ENCODE measurements around the gene FREM2.

The FREM2 gene

DNA sequence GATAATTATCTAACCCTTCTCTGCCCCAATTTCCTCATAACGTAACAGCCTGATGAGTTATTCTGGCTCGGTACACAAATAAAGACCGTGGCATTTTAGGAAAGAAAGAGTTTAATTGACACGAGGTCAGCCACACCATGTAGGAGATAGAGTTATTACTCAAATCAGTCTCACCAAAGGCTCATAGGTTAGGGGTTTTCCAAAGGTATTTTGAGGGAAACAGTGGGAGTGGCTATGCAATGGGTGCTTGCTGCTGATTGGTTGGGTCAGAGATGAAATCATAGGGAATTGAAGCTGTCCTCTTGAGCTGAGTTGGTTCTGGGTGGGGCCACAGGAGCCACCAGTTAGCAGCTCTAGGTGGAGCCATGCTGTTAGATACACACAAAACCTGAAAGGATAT lies 137.5 kb downstream of the FREM2 start:
- in situ Hi-C loops (cut with MboI; ENCODE audit: low sequenced_read_pairs) = no loop called here

DNA sequence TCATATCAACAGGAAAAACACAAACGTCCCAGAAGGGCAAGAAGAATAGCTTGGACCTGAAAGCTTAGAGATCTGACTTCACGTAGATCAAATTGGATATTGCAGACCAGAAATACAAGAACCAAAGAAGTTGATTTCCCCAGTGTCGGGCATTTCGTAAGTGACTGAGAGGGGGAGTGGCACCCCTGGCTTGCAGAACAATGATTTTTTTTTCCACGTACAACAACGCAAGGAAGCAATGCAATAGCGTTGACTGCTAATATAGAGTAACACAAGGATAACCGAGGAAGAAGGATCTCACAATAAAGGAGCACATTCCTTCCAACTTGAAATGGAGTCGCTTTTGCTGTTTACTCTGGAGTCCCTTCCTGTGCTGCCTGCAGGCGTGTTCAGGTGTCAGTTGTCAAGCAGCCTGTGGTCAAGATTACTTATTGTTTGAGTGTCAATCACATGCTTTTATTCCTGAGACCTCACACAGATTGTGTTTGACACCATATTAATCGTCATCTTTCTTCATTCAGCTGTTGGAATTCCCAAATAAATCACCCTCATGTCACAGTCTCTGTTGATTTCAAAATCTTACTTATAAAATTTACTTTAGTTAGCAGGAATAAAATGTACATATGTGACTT lies 139.4 kb downstream of the FREM2 start:
- in situ Hi-C loops (cut with MboI; ENCODE audit: low sequenced_read_pairs) = no loop called here

DNA sequence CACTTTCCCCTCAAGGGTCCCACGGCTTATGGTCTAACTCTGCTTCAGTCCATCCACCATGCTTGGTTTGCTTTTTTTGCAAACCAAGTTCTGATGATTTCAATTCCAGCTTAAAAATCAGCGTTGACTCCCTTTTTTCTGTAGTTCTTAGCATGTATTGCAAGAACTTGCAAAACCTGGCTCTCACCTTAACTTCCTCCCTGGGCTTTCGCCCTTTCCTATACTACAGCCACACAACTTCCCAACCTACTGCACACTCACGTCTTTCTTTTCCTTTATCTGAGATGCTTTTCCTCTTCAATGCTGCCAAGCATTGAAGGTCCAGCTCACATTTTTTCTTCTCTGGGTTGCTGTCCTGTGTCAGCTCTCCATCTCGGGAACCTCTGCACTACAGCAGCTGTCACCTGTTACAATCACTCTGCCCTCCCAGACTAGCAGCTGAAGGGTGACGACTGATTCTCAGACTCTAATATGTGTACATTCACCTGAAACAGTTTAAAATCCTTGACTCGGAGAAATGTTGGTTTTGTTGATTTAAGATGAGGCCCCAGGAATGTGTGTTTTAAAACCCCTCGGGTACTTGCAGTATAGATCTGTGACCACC lies 143.7 kb downstream of the FREM2 start:
- in situ Hi-C loops (cut with MboI; ENCODE audit: low sequenced_read_pairs) = no loop called here

DNA sequence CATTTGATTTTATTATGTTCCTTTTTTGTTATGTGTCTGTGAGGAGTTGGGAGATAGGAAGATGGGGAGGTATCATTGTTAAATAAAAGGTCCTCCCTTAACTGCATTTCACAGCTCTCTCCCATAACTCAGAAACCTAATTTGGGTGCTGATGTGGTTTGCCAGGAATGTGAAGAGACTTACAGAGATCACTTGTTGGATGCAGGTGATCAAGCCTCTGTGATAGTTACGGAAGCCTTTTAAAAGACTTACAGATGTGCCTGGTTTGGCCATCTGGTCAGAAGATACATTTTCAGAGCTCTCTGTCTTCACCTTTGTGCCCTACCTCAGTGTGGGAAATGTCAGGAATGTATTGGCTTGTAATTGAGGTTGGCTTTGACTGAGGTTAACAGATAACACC lies 157.7 kb downstream of the FREM2 start:
- in situ Hi-C loops (cut with MboI; ENCODE audit: low sequenced_read_pairs) = no loop called here

DNA sequence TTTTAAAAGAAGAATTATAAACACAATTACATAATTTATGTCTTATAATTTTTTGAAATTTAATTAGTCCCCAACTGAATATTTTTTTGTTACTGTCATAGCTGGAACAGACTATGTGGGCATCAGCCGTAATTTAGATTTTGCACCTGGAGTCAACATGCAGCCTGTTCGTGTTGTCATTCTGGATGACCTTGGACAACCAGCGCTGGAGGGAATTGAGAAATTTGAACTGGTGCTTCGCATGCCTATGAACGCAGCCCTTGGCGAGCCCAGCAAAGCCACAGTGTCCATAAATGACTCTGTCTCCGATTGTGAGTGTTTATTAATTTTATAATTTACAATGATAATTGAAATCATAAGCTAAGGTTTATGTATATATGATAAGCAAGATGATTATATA lies 161.5 kb downstream of the FREM2 start:
- in situ Hi-C loops (cut with MboI; ENCODE audit: low sequenced_read_pairs) = no loop called here

DNA sequence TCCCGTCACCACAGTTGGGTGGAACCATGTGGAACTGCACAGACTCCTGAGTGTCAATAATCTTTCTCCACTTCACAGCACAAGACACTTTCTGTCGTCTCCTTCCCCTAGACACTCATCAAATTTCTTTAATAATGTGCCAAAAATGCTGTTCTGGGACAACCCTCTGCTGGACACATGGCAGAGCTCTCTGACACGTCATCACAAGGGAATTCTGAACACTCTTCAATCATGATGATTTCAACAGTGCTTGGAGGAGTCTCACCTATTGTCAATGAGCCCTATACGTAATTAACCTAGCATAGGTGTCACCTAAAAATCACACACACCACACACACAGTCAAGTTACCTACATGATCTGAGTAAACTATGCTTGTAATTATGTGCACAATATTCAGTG lies 162.4 kb downstream of the FREM2 start:
- in situ Hi-C loops (cut with MboI; ENCODE audit: low sequenced_read_pairs) = no loop called here

DNA sequence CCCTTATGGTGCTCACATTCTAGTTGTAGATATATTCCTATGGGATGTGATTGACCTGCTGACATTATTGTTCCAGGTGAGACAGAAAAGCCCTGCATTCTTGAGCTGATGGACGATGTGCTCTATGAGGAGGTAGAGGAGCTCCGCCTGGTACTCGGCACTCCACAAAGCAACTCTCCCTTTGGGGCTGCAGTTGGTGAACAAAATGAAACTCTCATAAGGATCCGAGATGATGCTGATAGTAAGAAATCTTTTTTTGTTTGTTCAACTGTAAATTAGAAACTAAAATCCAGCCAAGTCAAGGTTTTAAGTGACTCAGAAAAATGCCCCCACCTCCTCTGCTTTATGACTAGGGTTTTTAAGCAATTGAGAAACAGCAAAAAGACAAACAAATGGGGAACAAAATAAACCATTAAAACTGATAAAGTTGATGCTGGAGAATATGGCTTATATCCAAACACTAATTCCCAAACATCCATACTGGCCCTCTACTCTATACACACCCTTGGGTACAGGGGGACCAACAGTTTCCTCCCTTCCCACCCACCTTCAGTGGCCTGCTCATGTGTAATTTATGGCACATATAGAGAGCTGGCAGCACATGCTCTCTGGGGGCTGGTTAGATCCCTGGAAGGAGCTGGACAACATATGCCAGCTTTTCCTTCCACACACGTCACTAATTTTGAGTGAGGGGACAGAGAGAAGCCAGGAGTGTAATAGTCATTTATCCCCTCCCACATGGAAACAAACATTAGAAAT lies 164.2 kb downstream of the FREM2 start:
- in situ Hi-C loops (cut with MboI; ENCODE audit: low sequenced_read_pairs) = no loop called here

DNA sequence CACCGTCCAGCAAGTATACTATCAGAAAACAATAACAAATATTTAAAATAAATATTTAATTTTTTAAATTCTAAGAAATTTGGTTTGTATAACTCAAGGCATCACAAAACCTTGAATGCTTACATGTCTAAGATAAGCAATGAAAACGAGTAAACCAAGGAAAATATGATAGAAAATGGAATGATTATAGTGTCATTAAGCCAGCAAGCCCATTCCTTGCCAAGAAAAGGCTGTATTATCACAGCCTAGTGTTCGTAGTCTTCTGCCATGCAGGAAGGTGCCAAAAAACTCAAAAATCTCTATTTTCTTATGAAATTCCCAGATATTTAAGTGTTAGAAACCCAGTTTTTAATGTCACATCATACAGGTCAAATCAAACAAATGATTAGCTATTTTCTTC lies 167.3 kb downstream of the FREM2 start:
- in situ Hi-C loops (cut with MboI; ENCODE audit: low sequenced_read_pairs) = no loop called here

DNA sequence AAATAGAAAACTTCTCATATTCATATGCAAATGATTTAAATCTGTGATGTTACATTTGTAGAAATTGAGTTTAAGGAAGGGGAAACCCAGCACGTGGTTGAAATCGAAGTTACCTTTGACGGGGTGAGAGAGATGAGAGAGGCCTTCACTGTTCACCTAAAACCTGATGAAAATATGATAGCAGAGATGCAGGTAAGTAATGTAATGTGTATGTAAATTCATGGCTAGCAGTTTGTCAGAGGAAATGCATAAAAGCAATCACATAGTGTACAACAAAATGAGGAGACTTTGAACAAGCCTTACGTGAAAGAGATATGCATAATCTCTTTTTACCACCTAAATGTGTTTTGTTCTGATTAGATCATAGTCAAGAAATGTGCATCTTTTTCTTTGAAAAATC lies 169.2 kb downstream of the FREM2 start:
- in situ Hi-C loops (cut with MboI; ENCODE audit: low sequenced_read_pairs) = no loop called here

DNA sequence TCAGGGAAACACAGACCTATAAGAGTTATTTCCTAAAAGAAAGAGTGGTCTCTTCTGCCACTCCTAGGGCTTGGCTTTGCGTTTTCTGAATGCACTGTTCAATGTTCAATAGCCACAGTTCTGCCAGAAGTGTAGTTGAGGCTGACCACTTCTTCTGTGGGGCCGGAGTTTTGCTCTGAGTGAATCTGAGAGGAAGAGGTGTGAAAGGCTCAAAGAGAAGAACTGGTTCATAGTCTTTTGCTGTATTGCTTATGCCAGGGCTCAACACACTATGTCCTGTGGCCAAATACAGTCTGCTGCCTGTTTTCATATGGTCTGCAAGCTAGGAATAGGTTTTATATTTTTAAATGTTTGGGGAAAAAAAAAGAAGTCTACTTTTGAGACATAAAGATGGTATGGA lies 175.6 kb downstream of the FREM2 start:
- in situ Hi-C loops (cut with MboI; ENCODE audit: low sequenced_read_pairs) = no loop called here

DNA sequence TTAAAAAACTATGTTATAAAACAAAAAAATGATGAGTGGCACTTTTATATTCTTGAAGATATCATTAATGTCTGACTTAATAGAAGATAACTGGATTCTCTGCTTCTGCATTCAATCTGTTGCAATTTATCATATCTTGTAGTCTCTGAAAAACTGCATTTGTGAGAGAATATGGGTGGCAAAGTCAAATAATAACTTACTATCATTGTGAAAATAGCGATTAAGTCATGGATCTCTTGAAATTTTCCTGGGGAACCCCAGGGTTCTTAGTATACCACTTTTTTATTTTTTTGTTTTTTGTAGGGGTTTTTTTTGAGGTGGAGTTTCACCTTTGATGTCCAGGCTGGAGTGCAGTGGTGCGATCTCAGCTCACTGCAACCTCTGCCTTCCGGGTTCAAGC lies 176.7 kb downstream of the FREM2 start:
- in situ Hi-C loops (cut with MboI; ENCODE audit: low sequenced_read_pairs) = no loop called here

DNA sequence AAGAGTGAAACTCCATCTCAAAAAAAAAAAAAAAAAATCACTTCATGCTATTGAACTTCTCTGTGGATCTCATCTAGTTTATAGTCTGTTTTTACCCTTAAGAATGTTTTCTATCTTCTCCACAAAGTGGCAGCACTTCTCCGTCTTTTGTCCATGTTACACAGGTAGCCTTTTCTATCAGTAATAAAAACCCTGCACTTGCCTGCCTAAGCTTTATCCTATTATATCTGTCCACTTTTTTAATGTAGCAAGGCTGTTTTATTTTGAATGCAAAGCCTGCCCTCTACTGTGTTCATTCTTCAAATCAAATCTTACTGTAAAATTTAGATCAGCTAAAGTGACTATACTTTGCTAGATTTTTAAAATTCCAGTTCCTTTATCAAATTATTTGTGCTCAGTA lies 179.8 kb downstream of the FREM2 start:
- in situ Hi-C loops (cut with MboI; ENCODE audit: low sequenced_read_pairs) = no loop called here

DNA sequence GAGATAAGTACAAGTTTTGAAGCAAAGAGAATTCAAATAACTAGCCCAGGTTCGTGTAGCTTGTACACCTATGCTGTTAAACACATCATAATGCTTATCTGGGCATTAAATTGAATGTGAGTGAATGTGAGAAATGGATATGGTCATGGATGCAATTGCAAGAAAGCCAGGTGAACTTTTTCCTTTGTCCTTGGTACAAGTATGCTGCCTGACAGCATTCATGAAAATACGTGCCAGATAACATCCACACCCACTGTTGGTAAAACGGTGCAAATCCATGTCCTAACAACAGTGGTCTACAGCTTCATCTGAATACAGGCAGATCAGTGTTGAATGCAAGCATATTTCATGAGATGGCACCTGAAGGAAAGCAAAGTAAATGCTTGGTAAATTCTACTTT lies 181.5 kb downstream of the FREM2 start:
- in situ Hi-C loops (cut with MboI; ENCODE audit: low sequenced_read_pairs) = no loop called here

DNA sequence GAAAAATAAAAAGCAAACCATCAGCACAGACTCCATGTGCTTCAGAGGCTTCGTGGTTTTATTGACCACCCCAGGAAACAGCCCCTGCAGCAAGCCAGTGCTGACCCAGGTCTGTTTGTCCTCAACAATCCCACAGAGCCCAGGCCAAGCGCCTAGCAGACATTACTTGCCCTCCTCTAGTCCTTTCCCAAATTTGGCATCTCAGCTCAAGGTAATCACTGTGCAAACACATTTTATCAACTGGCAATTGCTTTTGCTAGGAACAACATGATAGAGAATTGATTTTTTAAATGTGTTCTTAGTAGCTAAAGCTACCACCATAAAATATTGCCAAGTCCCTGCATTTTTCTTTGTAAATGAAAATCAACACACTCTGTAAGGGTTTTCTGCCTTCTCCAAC lies 182.0 kb downstream of the FREM2 start:
- in situ Hi-C loops (cut with MboI; ENCODE audit: low sequenced_read_pairs) = no loop called here

DNA sequence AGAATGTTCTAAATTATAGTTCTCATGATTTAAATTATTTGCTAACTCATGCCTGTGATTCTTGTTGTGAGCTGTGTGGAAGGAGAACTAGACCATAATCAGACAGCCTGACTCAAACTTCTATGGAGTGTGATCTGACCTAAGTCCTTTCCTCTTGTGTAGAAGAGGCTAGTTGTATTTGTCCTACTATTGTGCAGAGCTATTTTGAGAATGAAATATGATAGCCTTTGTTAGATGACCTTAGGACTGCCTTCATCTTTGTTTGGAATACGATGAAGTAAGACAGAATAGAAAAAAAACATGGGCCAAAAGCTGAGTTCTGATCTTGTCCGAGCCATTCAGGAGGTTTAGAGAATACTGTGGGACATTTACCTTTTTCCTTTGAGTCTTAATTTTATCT lies 184.4 kb downstream of the FREM2 start:
- in situ Hi-C loops (cut with MboI; ENCODE audit: low sequenced_read_pairs) = no loop called here

DNA sequence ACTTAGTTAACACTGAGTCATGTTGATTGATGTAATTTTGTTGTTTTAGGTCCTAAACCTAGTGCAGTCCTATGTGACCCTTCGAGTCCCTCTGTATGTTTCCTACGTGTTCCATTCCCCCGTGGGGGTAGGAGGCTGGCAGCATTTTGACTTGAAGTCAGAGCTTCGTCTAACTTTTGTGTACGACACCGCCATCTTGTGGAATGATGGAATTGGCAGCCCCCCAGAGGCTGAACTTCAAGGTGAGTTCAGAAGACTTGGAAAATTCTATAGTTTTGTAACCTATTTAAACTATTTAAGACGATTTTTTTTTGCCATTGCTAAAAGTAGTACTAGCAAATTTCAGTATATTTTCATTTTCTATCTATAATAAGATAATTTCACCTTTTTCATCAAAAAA lies 185.8 kb downstream of the FREM2 start:
- in situ Hi-C loops (cut with MboI; ENCODE audit: low sequenced_read_pairs) = no loop called here

DNA sequence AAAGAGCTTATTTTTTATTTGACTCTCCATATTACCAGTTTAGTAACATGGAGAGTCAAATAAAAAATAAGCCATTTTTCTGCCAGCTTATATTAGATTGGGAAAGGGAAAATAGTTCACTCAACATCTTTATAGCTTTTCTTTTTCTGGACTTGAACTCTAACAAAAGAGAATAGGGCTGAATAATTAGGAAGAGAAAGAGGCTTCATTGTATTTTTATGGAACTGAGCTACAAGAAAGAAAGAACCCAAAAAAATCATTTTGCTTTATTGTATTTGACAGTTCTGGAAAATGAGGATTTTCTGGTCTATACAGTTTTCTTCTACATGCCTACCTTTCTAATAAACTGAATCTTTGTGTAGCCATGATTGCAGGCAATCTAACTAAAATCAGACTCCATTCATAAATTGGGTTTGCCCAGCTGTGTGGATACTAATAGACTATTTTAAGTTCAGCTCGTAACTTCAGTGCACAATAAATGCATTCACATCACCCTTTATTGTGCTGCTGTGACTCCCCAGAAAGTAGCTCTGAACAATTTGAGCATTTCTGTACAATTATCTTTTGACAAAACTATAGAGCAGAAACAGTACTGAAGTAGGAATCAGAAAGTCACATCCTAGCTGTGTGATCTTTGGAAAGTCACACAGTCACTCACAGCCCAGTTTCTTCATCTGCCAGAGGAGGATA lies 188.5 kb downstream of the FREM2 start:
- in situ Hi-C loops (cut with MboI; ENCODE audit: low sequenced_read_pairs) = no loop called here

DNA sequence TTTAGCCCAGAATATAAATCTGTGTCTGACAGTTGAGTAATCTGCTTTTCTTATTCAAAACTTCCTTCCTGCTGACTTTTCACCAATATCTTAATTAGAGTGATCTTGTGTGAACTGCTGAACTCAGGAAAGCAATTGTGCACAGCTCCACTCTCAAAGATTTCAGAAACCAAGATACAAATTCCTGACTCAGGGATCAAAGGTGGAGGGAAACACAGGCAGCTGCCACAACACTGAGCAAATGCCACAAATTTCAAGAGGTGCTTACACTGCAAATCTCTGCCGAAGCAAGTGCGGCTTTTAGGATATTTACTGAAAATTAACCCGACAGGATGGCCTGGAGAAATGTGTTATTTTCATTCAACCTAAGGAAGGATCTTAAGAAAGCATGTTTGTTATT lies 192.4 kb downstream of the FREM2 start:
- in situ Hi-C loops (cut with MboI; ENCODE audit: low sequenced_read_pairs) = no loop called here

DNA sequence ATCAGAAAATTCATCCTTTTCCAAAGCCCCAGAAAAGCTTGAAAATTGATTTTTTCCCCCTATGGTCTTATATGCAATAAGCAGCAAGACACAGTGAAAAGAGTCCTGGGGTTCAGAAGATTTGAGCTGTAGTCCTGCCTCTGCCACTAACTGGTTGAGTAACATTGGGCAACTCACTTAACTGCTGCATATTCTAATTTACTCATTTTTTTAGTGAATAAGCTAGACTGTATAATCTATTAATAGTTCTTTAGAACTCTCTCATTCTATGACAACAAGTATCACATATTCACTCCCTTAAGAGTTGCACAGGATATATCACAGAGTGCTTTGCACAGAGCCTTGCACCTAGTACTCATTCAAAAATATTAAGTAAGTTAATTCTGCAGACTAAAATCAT lies 192.9 kb downstream of the FREM2 start:
- in situ Hi-C loops (cut with MboI; ENCODE audit: low sequenced_read_pairs) = no loop called here

DNA sequence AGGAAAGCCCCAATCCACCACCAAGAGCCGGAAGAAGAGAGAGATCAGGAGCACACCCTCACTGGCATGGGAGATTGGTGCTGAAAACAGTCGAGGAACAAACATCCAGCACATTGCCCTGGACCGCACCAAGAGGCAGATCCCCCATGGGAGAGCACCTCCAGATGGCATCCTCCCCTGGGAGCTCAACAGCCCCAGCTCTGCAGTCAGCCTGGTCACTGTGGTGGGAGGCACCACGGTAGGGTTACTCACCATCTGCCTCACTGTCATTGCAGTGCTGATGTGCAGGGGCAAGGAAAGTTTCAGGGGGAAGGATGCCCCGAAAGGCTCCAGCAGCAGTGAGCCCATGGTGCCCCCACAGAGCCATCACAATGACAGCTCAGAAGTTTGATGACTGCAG lies 193.5 kb downstream of the FREM2 start:
- in situ Hi-C loops (cut with MboI; ENCODE audit: low sequenced_read_pairs) = no loop called here

DNA sequence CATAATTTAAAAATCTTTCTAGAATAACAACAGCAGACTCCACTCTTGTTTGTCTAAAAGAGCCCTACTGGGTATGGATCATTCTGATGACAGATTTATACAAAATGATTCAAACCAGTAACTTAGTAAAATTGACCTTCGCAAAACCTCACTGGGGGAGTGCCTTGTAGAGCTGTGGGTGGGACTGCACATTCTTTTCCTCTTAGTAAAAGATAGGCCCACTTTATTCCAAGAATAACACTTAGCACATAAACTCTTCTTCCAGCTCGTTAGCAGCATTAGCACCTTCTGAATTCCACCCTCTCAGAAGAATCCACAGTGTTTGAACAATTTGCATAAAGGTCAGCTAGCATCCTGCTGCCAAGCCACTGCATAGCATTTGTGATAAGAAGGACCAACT lies 196.9 kb downstream of the FREM2 start:
- in situ Hi-C loops (cut with MboI; ENCODE audit: low sequenced_read_pairs) = no loop called here

DNA sequence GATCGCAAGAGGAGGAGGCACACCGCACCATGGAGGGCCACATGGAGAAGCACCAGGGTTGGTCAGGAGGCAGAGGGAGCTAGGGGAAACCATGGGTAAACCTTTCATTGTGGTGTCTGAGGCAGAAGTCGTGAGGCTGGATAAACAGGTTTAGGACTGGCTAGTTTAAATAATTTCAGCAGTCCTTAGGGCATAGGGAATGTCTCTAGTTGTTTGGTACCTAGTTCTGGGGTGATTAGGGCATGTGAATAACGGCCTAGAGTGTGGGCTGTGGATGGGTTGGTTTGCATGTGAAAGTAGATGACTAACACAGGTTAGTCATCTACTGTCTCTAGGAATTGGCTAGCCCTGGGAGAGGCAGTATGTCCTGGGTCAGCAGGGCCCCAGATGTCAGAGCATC lies 201.4 kb downstream of the FREM2 start:
- in situ Hi-C loops (cut with MboI; ENCODE audit: low sequenced_read_pairs) = no loop called here
